ENCODE measurements around the gene PRF1.
"Not testable (repeated sequence)": the region's sequence is repeated elsewhere in the genome, so short reads cannot be mapped to it uniquely, and the experiment has no call there.

PRF1 gene

GRCh38 chr10:70619271-70620019 lies 16.9 kb upstream of the PRF1 start:
- no peak overlapping the region for H3K4me3 ChIP-seq (ENCODE audit: low read depth, low read length)
- no peak for TF ChIP-seq CTCF (IDR thresholded peaks at IDR 0.05; ENCODE audit: low read depth, low read length)

- H3K4me3 ChIP-seq (ENCODE audit: low read depth, low read length): no peak overlapping the region
- TF ChIP-seq CTCF (IDR thresholded peaks at IDR 0.05; ENCODE audit: low read depth, low read length): no peak
Observed at GRCh38 chr10:70618663-70619062, 16.1 kb upstream of the PRF1 start.

DNA sequence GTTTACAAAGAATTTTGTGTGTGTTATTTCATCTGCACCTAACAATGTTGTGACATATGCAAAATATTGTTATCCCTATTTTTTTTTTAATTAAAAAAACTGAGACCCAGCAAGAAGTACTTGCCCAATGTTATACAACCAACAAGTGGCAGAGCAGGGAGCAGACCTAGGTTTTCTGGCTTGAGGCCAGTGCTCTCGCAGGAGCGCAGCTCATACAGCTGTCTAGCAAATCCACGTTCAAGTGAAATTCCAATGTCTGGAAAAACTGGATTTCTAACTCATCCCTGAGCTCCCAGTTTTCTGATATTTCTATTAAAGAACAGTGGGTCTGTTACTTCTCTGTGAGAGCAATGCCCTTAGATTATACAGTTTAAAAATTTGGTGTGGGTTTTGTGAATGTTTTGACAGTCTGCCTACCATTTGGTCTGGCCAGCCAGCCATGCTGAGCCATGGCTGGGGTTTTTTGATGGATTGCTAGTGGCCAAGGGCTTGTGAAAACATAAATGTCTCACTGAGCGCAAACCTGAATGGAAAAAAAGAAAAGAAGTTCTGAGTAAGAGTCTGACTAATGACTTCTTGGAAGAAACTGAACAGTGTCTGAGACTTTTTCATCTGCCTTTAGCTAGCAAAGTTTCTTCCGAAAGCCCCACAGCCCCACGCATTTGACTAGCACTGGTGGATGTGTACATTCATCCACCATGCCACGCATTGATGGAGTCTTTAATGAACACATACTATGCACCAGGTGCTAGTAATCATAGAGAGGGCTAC lies 15.4 kb upstream of the PRF1 start:
- no peak overlapping the region for H3K4me3 ChIP-seq (ENCODE audit: low read depth, low read length)
- no peak for TF ChIP-seq CTCF (IDR thresholded peaks at IDR 0.05; ENCODE audit: low read depth, low read length)

DNA sequence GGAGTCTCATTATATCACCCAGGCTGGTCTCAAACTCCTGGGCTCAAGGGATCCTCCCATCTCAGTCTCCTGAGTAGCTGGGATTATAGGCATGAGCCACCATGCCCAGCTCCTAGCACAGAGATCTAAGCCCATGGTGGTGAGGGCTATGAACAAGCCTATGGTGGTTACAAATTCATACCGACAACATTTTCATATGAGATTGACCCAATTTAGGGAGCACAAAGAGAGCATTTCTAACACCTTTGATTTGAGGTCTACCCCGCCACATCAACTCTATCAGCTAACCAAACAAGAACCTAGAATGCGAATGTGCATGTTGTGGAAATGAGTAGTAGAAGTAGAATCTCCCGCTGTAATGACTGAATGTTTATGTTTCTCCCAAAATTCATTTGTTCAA lies 14.2 kb upstream of the PRF1 start:
- no peak overlapping the region for H3K4me3 ChIP-seq (ENCODE audit: low read depth, low read length)
- no peak for TF ChIP-seq CTCF (IDR thresholded peaks at IDR 0.05; ENCODE audit: low read depth, low read length)

GRCh38 chr10:70615784-70616522 lies 13.4 kb upstream of the PRF1 start:
- TF ChIP-seq CTCF (IDR thresholded peaks at IDR 0.05; ENCODE audit: low read depth, low read length): no peak
- no peak overlapping the region for H3K4me3 ChIP-seq (ENCODE audit: low read depth, low read length)

DNA sequence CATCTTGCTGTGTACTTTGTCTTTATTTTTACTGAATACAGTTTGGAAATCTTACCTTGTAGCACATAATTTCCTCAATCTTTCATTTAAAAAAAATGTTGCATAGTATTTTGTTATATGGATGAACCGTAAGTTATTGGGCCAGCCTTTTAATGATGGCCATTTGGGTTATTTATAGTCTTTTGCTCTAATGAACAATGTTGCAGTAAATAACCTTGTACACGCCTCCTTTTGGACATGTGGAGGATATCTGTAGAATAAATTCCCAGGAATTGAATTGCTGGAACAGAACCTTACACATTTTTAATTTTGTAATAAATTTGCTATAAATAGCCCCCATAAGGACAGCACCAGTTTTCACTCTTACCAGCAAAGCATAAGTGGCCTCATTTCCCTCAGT lies 12.7 kb upstream of the PRF1 start:
- TF ChIP-seq CTCF (IDR thresholded peaks at IDR 0.05; ENCODE audit: low read depth, low read length): no peak
- H3K4me3 ChIP-seq (ENCODE audit: low read depth, low read length): no peak overlapping the region

- H3K4me3 ChIP-seq (ENCODE audit: low read depth, low read length): not testable (repeated sequence)
Observed at GRCh38 chr10:70614364-70614763, 11.8 kb upstream of the PRF1 start.
